Keratinocyte (primary cell): Measurements from ENCODE around the gene COPZ2.

Source experiments
- CTCF ChIP-seq, 3 experiments: IDR thresholded peaks in 1 of 3; conservative IDR thresholded peaks in 1 of 3; optimal IDR thresholded peaks in 1 of 3; 2 replicates in 2 of 3; 3 replicates in 1 of 3; pipeline versions ENCODE3 to v1.5.1; 2011; ENCODE audit warnings: low read length in 3 of 3, mild to moderate bottlenecking in 3 of 3, moderate library complexity in 2 of 3, control low read depth in 1 of 3, inconsistent platforms in 1 of 3; ENCODE audit not compliant: insufficient read depth in 2 of 3; ENCODE audit errors: extremely low read depth in 1 of 3
- EZH2 ChIP-seq: IDR thresholded peaks from one replicate; pipeline ENCODE4 v1.6.1; 2012; ENCODE audit warnings: inconsistent platforms, mild to moderate bottlenecking, low read length, moderate library complexity

- TF ChIP-seq CTCF (optimal IDR thresholded peaks at IDR 0.05 in 1 of 3, IDR thresholded peaks at IDR 0.05 in 1 of 3, conservative IDR thresholded peaks at IDR 0.05 in 1 of 3; ENCODE audit: extremely low read depth in 1 of 3, insufficient read depth in 2 of 3, low read length in 3 of 3): no peak
- TF ChIP-seq EZH2: no peak
Measured at GRCh38 chr17:48038687-48039086, 1.1 kb upstream of the COPZ2 start.
